WTC11 (cell line): ENCODE measurements around the gene OSBPL6. TPM values are rescaled to one million over a fixed set of nuclear protein-coding genes. Genes with fewer than 3 reads are reported as not detected.

Source experiments
- ATAC-seq: fragments of 200-7000 bp; cut with Tn5 transposase; 2 replicates; pipeline ENCODE4 v1.10.0; 2021; ENCODE audit warnings: mild to moderate bottlenecking, moderate library complexity
- CTCF ChIA-PET: fragments of 300-600 bp; sonication (Branson Sonifier 250); formaldehyde crosslinking; loops from one replicate; lab custom pipeline; 2021; ENCODE audit warnings: antibody characterized with exemption; lab: Charles Lee
- POLR2A ChIA-PET: fragments of 350-600 bp; sonication (Branson Sonifier 250); formaldehyde crosslinking; loops from one replicate; lab custom pipeline; 2021; ENCODE audit warnings: antibody characterized with exemption; lab: Charles Lee
- DNase-seq: peaks from one replicate; pipeline ENCODE4 v3.0.0; 2021; ENCODE audit warnings: low spot score
- H3K27ac Mint-ChIP-seq: 2 replicates; pipeline ENCODE4 v1.8.0; 2021; ENCODE audit warnings: mixed read lengths
- H3K27me3 Mint-ChIP-seq: 2 replicates; pipeline ENCODE4 v1.8.0; 2021; ENCODE audit warnings: low read depth, mild to moderate bottlenecking, moderate library complexity, mixed read lengths
- H3K36me3 Mint-ChIP-seq: 2 replicates; pipeline ENCODE4 v1.8.0; 2021; ENCODE audit warnings: mixed read lengths
- H3K4me1 Mint-ChIP-seq: 2 replicates; pipeline ENCODE4 v1.8.0; 2022; ENCODE audit warnings: mixed read lengths
- H3K4me3 Mint-ChIP-seq: 2 replicates; pipeline ENCODE4 v1.8.0; 2021; ENCODE audit warnings: mild to moderate bottlenecking, moderate library complexity, mixed read lengths
- H3K9me3 Mint-ChIP-seq: 2 replicates; pipeline ENCODE4 v1.8.0; 2021; ENCODE audit warnings: mixed read lengths
- ATF2 ChIP-seq: sonication (generic); formaldehyde crosslinking; IDR thresholded peaks from 2 replicates; pipeline ENCODE4 v1.8.1; 2022; ENCODE audit warnings: low read depth, missing genetic modification reagents, borderline replicate concordance
- CREM ChIP-seq: sonication (generic); formaldehyde crosslinking; IDR thresholded peaks from 2 replicates; pipeline ENCODE4 v1.8.1; 2022; ENCODE audit warnings: mild to moderate bottlenecking, missing genetic modification reagents, moderate library complexity
- ESRRA ChIP-seq: sonication (generic); formaldehyde crosslinking; IDR thresholded peaks from 2 replicates; pipeline ENCODE4 v1.8.1; 2022; ENCODE audit warnings: mild to moderate bottlenecking, missing genetic modification reagents, borderline replicate concordance
- KAT7 ChIP-seq: sonication (generic); formaldehyde crosslinking; IDR thresholded peaks from 2 replicates; pipeline ENCODE4 v1.8.1; 2023; ENCODE audit warnings: missing genetic modification reagents, mild to moderate bottlenecking, borderline replicate concordance
- MXD4 ChIP-seq: fragments of 250-450 bp; sonication (Bioruptor Pico); IDR thresholded peaks from 2 replicates; pipeline ENCODE4 v1.8.0; 2021; ENCODE audit warnings: mild to moderate bottlenecking, moderate library complexity, borderline replicate concordance
- NR1H2 ChIP-seq: sonication (generic); formaldehyde crosslinking; IDR thresholded peaks from 2 replicates; pipeline ENCODE4 v1.9.0; 2021; ENCODE audit warnings: mild to moderate bottlenecking, moderate library complexity, missing genetic modification reagents
- PRRX2 ChIP-seq: fragments of 250-450 bp; sonication (Bioruptor Pico); IDR thresholded peaks from 2 replicates; pipeline ENCODE4 v1.8.0; 2021; ENCODE audit warnings: mild to moderate bottlenecking
- RORB ChIP-seq: fragments of 250-450 bp; sonication (Bioruptor Pico); IDR thresholded peaks from 2 replicates; pipeline ENCODE4 v1.9.0; 2021; ENCODE audit warnings: mild to moderate bottlenecking
- USF2 ChIP-seq: sonication (generic); formaldehyde crosslinking; IDR thresholded peaks from 2 replicates; pipeline ENCODE4 v1.8.1; 2023; ENCODE audit warnings: mild to moderate bottlenecking, missing genetic modification reagents, moderate library complexity
- ZBTB43 ChIP-seq: sonication (generic); formaldehyde crosslinking; IDR thresholded peaks from 2 replicates; pipeline ENCODE4 v1.8.1; 2023; ENCODE audit warnings: mild to moderate bottlenecking, missing genetic modification reagents
- ZNF232 ChIP-seq: sonication (generic); formaldehyde crosslinking; IDR thresholded peaks from 2 replicates; pipeline ENCODE4 v1.8.0; 2022; ENCODE audit warnings: mild to moderate bottlenecking, missing genetic modification reagents
- ZNF263 ChIP-seq: sonication (generic); formaldehyde crosslinking; IDR thresholded peaks from 2 replicates; pipeline ENCODE4 v1.8.1; 2022; ENCODE audit warnings: low read depth, mild to moderate bottlenecking, moderate library complexity, missing genetic modification reagents
- ZNF396 ChIP-seq: fragments of 250-450 bp; sonication (Bioruptor Pico); IDR thresholded peaks from 2 replicates; pipeline ENCODE4 v1.8.0; 2021; ENCODE audit warnings: mild to moderate bottlenecking, moderate library complexity, borderline replicate concordance
- ZNF423 ChIP-seq: fragments of 250-450 bp; sonication (Bioruptor Pico); IDR thresholded peaks from 2 replicates; pipeline ENCODE4 v2.1.2; 2022; ENCODE audit warnings: mild to moderate bottlenecking, moderate library complexity
- ZNF512 ChIP-seq: sonication (generic); formaldehyde crosslinking; IDR thresholded peaks from 2 replicates; pipeline ENCODE4 v1.8.1; 2022; ENCODE audit warnings: missing genetic modification reagents, borderline replicate concordance
- ZNF671 ChIP-seq: fragments of 250-450 bp; sonication (Bioruptor Pico); IDR thresholded peaks from 2 replicates; pipeline ENCODE4 v1.8.0; 2021; ENCODE audit warnings: mild to moderate bottlenecking
- total RNA-seq: library from RNA; stranded (reverse); gene quantifications from 3 replicates; pipeline ENCODE4 v1.2.3, GENCODE V29; 2021
- TF ChIP-seq, protein P1 (sequence below): sonication (generic); formaldehyde crosslinking; IDR thresholded peaks from 2 replicates; pipeline ENCODE4 v1.8.0; 2023; ENCODE audit warnings: missing genetic modification reagents, mild to moderate bottlenecking, borderline replicate concordance

OSBPL6 gene
- total RNA-seq, 1 experiment from 2014 or later, result 9.2 TPM

DNA sequence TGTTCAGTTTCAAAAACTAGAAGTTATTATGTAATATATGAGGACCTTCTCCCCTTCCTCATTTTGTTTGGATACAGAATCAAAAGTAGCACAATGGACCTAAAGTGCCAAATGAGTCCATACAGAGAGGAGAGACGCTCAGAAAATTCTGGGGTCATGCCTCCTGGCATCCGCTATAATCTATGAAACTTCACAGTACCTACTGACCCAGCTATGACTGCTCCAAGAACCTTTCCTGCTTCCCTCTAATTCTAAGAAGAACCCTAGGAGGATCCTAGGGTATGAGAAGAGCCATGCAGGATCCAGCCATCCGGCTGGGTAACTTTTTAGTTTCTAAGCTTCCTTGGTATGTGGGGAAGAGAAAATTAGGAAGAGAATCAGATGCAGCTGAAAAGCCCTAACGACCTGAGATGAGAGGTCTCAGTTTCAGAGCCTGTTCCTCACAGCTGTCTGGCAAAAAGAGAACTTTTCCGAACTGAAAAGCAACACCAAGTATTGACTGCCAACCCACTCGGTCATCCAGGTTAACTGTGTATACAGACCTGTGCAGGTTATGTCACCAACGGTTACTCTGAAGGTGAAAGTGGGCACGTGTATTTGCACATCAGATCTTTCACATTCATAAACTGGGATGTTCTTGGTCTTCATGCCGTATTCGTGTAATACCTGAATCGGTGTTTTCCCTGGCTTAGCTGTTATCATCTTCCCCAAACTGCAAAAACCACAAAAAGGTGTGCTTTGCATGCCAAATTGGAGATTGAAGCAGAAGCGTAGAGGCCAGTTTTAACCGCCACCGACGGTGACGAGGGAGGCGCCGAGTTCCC lies 255.6 kb downstream of the OSBPL6 start:
- ChIA-PET POLR2A (interaction anchor here (1.1 to 2.1 kb wide), 3 partner anchors 30 to 67 kb away, joined by 4 to 20 read pairs (median 6); no protein-coding TSS in a partner anchor), CTCF (interaction anchor here (1.0 to 2.2 kb wide), 4 partner anchors 29 to 1367 kb away, joined by 3 to 14 read pairs (median 8); partner anchors contain the start of gene PLEKHA3)
- peak overlapping the region; percentile 85 for H3K4me3 Mint-ChIP-seq
- H3K9me3 Mint-ChIP-seq, result peaks cover 5% of the 10 kb centered on the region
- H3K4me1 Mint-ChIP-seq, result peaks cover 20% of the 10 kb centered on the region
- TF ChIP-seq, protein P1, sequence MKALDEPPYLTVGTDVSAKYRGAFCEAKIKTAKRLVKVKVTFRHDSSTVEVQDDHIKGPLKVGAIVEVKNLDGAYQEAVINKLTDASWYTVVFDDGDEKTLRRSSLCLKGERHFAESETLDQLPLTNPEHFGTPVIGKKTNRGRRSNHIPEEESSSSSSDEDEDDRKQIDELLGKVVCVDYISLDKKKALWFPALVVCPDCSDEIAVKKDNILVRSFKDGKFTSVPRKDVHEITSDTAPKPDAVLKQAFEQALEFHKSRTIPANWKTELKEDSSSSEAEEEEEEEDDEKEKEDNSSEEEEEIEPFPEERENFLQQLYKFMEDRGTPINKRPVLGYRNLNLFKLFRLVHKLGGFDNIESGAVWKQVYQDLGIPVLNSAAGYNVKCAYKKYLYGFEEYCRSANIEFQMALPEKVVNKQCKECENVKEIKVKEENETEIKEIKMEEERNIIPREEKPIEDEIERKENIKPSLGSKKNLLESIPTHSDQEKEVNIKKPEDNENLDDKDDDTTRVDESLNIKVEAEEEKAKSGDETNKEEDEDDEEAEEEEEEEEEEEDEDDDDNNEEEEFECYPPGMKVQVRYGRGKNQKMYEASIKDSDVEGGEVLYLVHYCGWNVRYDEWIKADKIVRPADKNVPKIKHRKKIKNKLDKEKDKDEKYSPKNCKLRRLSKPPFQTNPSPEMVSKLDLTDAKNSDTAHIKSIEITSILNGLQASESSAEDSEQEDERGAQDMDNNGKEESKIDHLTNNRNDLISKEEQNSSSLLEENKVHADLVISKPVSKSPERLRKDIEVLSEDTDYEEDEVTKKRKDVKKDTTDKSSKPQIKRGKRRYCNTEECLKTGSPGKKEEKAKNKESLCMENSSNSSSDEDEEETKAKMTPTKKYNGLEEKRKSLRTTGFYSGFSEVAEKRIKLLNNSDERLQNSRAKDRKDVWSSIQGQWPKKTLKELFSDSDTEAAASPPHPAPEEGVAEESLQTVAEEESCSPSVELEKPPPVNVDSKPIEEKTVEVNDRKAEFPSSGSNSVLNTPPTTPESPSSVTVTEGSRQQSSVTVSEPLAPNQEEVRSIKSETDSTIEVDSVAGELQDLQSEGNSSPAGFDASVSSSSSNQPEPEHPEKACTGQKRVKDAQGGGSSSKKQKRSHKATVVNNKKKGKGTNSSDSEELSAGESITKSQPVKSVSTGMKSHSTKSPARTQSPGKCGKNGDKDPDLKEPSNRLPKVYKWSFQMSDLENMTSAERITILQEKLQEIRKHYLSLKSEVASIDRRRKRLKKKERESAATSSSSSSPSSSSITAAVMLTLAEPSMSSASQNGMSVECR (CRISPR knock-in tag), result no peak
- no peak for TF ChIP-seq ZNF671 (CRISPR knock-in tag)
- TF ChIP-seq ATF2 (CRISPR knock-in tag), result no peak
- TF ChIP-seq ZNF423 (CRISPR knock-in tag), result no peak
- no peak for TF ChIP-seq ZNF263
- TF ChIP-seq ZNF512 (CRISPR knock-in tag), result no peak
- no peak for TF ChIP-seq KAT7
- TF ChIP-seq ZNF396 (CRISPR knock-in tag), result no peak
- no peak for TF ChIP-seq PRRX2
- no peak for TF ChIP-seq ZBTB43 (CRISPR knock-in tag)
- TF ChIP-seq NR1H2 (CRISPR knock-in tag), result no peak
- no peak for TF ChIP-seq ESRRA (CRISPR knock-in tag)
- no peak for TF ChIP-seq USF2
- TF ChIP-seq RORB, result no peak
- no peak for TF ChIP-seq ZNF232 (CRISPR knock-in tag)
- TF ChIP-seq MXD4 (CRISPR knock-in tag), result no peak
- no peak for TF ChIP-seq CREM (CRISPR knock-in tag)
- ATAC-seq (no peak), DNase-seq (no peak)
- no peaks in the 10 kb centered on the region for H3K27me3 Mint-ChIP-seq
- peak overlapping the region; percentile 90 for H3K27ac Mint-ChIP-seq
- peaks cover 34% of the 10 kb centered on the region for H3K36me3 Mint-ChIP-seq
